Tibial nerve (tissue), 4 donors: ENCODE data around the gene CAMKMT.

ENCODE experiments used
- CTCF ChIP-seq, 5 experiments: fragments of 200-600 bp in 3 of 5; fragments of 450-650 bp in 2 of 5; sonication (generic) in 3 of 5; IDR thresholded peaks; one replicate each; pipeline ENCODE4 v1.5.1; 2016 to 2019; ENCODE audit warnings: antibody characterized with exemption in 5 of 5, mild to moderate bottlenecking in 3 of 5, moderate library complexity in 2 of 5
- EP300 ChIP-seq, 2 donors: sonication (generic); formaldehyde crosslinking; IDR thresholded peaks; one replicate each; pipeline ENCODE4 v1.6.1; 2017; ENCODE audit warnings: antibody characterized with exemption in 2 of 2, mild to moderate bottlenecking in 1 of 2
- POLR2A ChIP-seq, 2 donors: fragments of 450-650 bp; IDR thresholded peaks; one replicate each; pipeline ENCODE4 v1.6.1; 2017; ENCODE audit warnings: antibody characterized with exemption in 2 of 2, mild to moderate bottlenecking in 2 of 2, moderate library complexity in 2 of 2

GRCh38 chr2:44770221-44771195, 408.8 kb downstream of the CAMKMT start:
- TF ChIP-seq POLR2A (IDR thresholded peaks at IDR 0.05) (no peak), CTCF (IDR thresholded peaks at IDR 0.05) (no peak), EP300 (IDR thresholded peaks at IDR 0.05) (no peak)
